HepG2 (cell line): ENCODE measurements around the gene SUCLG1. TPM values are rescaled to one million over a fixed set of nuclear protein-coding genes. Genes with fewer than 3 reads are reported as not detected.

Source experiments
- ATAC-seq: fragments of 200-7000 bp; cut with Tn5 transposase; 3 replicates; pipeline ENCODE4 v1.9.1; 2020; ENCODE audit warnings: mild to moderate bottlenecking, moderate library complexity
- BruUV-seq: library from RNA; stranded (reverse); fragments of 400-500 nt; replicated peaks from 2 replicates; lab custom pipeline; 2021; lab: Mats Ljungman, UMichigan
- CTCF ChIA-PET: fragments of 300-600 bp; formaldehyde crosslinking; extraction: SDS; loops from one replicate; lab custom pipeline; 2021; ENCODE audit warnings: low total read pairs, inconsistent platforms, low intra/inter-chr PET ratio; lab: Yijun Ruan, JAX
- POLR2A ChIA-PET: fragments of 350-600 bp; sonication (Branson Sonifier 250); formaldehyde crosslinking; loops from one replicate; lab custom pipeline; 2020; ENCODE audit warnings: antibody characterized with exemption, inconsistent platforms; lab: Yijun Ruan, JAX
- DNase-seq: peaks from one replicate; pipeline ENCODE4 v3.0.0-alpha.2; 2015; ENCODE audit warnings: low spot score
- FAIRE-seq: peaks from 3 replicates; lab custom pipeline; 2011; peaks lifted over from hg19 to GRCh38; lab: Jason Lieb, UNC
- H2AFZ ChIP-seq: one replicate; pipeline ENCODE4 v1.6.1; 2011; ENCODE audit warnings: low read length, inconsistent platforms
- H3K27ac ChIP-seq: fragments of 300-600 bp; 3 replicates; pipeline ENCODE4 v1.8.0; 2011; ENCODE audit warnings: mixed run types, mild to moderate bottlenecking, mixed read lengths, low read length, inconsistent platforms; ENCODE audit not compliant: insufficient read depth; ENCODE audit errors: extremely low read length
- H3K27me3 ChIP-seq, 2 experiments: fragments of 200-600 bp in 1 of 2; 2 replicates in 1 of 2; 3 replicates in 1 of 2; pipeline versions ENCODE4 v1.6.0 to v1.8.0; 2011; ENCODE audit warnings: low read length in 2 of 2, mild to moderate bottlenecking in 2 of 2, moderate library complexity in 2 of 2, inconsistent platforms in 1 of 2; ENCODE audit not compliant: insufficient read depth in 2 of 2, control insufficient read depth in 1 of 2
- H3K36me3 ChIP-seq, 2 experiments: fragments of 200-600 bp in 1 of 2; replicated peaks in 1 of 2; 2 replicates in 1 of 2; 3 replicates in 1 of 2; pipeline versions ENCODE4 v1.5.1 to v1.8.0; 2011; ENCODE audit warnings: low read length in 2 of 2, inconsistent platforms in 1 of 2; ENCODE audit not compliant: insufficient read depth in 2 of 2, control insufficient read depth in 1 of 2
- H3K4me1 ChIP-seq: 2 replicates; pipeline ENCODE4 v1.5.1; 2012; ENCODE audit warnings: low read length, inconsistent platforms; ENCODE audit not compliant: insufficient read depth
- H3K4me2 ChIP-seq: 2 replicates; pipeline ENCODE4 v1.6.0; 2011; ENCODE audit warnings: low read depth, low read length, inconsistent platforms
- H3K4me3 ChIP-seq, 3 experiments: fragments of 200-600 bp in 1 of 3; sonication (generic), shearing (Covaris generic) in 1 of 3; replicated peaks in 1 of 3; 2 replicates each; pipeline ENCODE4 v1.5.1; 2011 to 2016; ENCODE audit warnings: low read length in 3 of 3, inconsistent platforms in 2 of 3, low read depth in 2 of 3, mild to moderate bottlenecking in 2 of 3, control low read depth in 1 of 3, mixed read lengths in 1 of 3; ENCODE audit not compliant: insufficient read depth in 1 of 3
- H3K79me2 ChIP-seq: one replicate; pipeline ENCODE4 v1.6.1; 2011; ENCODE audit warnings: low read length, inconsistent platforms; ENCODE audit not compliant: insufficient read depth
- H3K9ac ChIP-seq: 2 replicates; pipeline ENCODE4 v1.6.0; 2011; ENCODE audit warnings: mild to moderate bottlenecking, low read depth, low read length, inconsistent platforms; ENCODE audit not compliant: insufficient read depth
- H3K9me3 ChIP-seq: 2 replicates; pipeline ENCODE4 v1.5.1; 2012; ENCODE audit warnings: mild to moderate bottlenecking, low read length
- H4K20me1 ChIP-seq: 2 replicates; pipeline ENCODE4 v1.6.0; 2011; ENCODE audit warnings: inconsistent platforms, mild to moderate bottlenecking, low read length, moderate library complexity; ENCODE audit not compliant: insufficient read depth
- ETV6 ChIP-seq: sonication (generic); formaldehyde crosslinking; conservative IDR thresholded peaks from 2 replicates; pipeline ENCODE4 v1.4.0; 2020; ENCODE audit warnings: missing genetic modification reagents
- NFIB ChIP-seq: sonication (generic); formaldehyde crosslinking; IDR thresholded peaks from 2 replicates; pipeline ENCODE4 v1.9.0; 2021; ENCODE audit warnings: missing genetic modification reagents, mild to moderate bottlenecking, borderline replicate concordance
- NFIC ChIP-seq: IDR thresholded peaks from 2 replicates; pipeline ENCODE4 v1.6.1; 2012; ENCODE audit warnings: mild to moderate bottlenecking, low read length, inconsistent platforms
- NR3C1 ChIP-seq: sonication (generic); formaldehyde crosslinking; IDR thresholded peaks from 2 replicates; pipeline ENCODE4 v1.4.0; 2020; ENCODE audit warnings: missing genetic modification reagents
- RFX3 ChIP-seq: IDR thresholded peaks from 2 replicates; pipeline ENCODE4 v1.6.1; 2016; ENCODE audit warnings: missing biosample characterization, missing genetic modification reagents
- SRSF9 ChIP-seq: fragments of 200-400 bp; formaldehyde crosslinking; IDR thresholded peaks from 2 replicates; pipeline ENCODE4 v1.6.1; 2018; ENCODE audit warnings: borderline replicate concordance, mild to moderate bottlenecking, low read depth, low read length; ENCODE audit not compliant: insufficient read depth, poor library complexity, severe bottlenecking
- ZNF512 ChIP-seq: sonication (generic); formaldehyde crosslinking; IDR thresholded peaks from 2 replicates; pipeline ENCODE4 v1.4.0; 2020; ENCODE audit warnings: mild to moderate bottlenecking, missing genetic modification reagents
- ZNF567 ChIP-seq: sonication (generic); formaldehyde crosslinking; IDR thresholded peaks from 2 replicates; pipeline ENCODE4 v1.8.1; 2023; ENCODE audit warnings: mild to moderate bottlenecking, missing genetic modification reagents, borderline replicate concordance
- ZNF775 ChIP-seq: sonication (generic); formaldehyde crosslinking; IDR thresholded peaks from 2 replicates; pipeline ENCODE4 v1.4.0; 2020; ENCODE audit warnings: missing genetic modification reagents, mild to moderate bottlenecking, moderate library complexity, borderline replicate concordance
- WGBS: methylation state at CpG from one replicate; pipeline ENCODE4 v1.1.6; 2017; ENCODE audit warnings: low lambda C conversion rate; 5-methylcytosine and 5-hydroxymethylcytosine counted together
- in situ Hi-C: cut with HindIII; loops from 2 replicates; pipeline ENCODE4 v1.10.0; 2017; ENCODE audit warnings: low pct_unique_long_range_greater_than_20kb; ENCODE audit not compliant: extremely low pct_ligation_motif_present
- intact Hi-C: fragments of 100-400 bp; cut with micrococcal nuclease; formaldehyde crosslinking; loops from one replicate; pipeline ENCODE4 v1.10.0; 2022; ENCODE audit not compliant: unreplicated experiment
- polyA plus RNA-seq, 8 experiments: library from polyadenylated mRNA; depleted of rRNA in 3 of 8; stranded (reverse) in 7 of 8; unstranded in 1 of 8; fragments of >200 nt; fragmentation: Illumina TruSeq in 4 of 8; extraction: Trizol in 4 of 8; gene quantifications; 2 replicates each; pipeline versions ENCODE4 v1.2.1 to v1.2.3, GENCODE V29; 2011 to 2016; ENCODE audit warnings: low read depth in 4 of 8, missing spikeins in 1 of 8, mixed read lengths in 1 of 8; ENCODE audit not compliant: insufficient read depth in 1 of 8
- total RNA-seq, 5 experiments: library from RNA; depleted of rRNA; stranded (reverse); fragments of >200 nt; fragmentation: Illumina TruSeq; extraction: Trizol; gene quantifications; 2 replicates each; pipeline ENCODE4 v1.2.3, GENCODE V29; 2016; ENCODE audit warnings: low read depth in 1 of 5
- TF ChIP-seq, protein P1 (sequence below): sonication (generic); formaldehyde crosslinking; IDR thresholded peaks from 2 replicates; pipeline ENCODE4 v1.5.1; 2020; ENCODE audit warnings: mild to moderate bottlenecking, missing genetic modification reagents, borderline replicate concordance
- TF ChIP-seq, protein P2 (sequence below), 2 experiments: fragments of 450-650 bp in 1 of 2; sonication (generic) in 1 of 2; formaldehyde crosslinking; IDR thresholded peaks; 2 replicates each; pipeline versions ENCODE4 v1.5.0 to v1.8.0; 2020 to 2022; ENCODE audit warnings: mild to moderate bottlenecking in 1 of 2, missing genetic modification reagents in 1 of 2

The SUCLG1 gene
- total and polyA plus RNA-seq, 2 of the 13 experiments (the other 11 are each of a cell fraction or from before 2014, with no cell fraction given): 58.7 to 121 TPM

DNA sequence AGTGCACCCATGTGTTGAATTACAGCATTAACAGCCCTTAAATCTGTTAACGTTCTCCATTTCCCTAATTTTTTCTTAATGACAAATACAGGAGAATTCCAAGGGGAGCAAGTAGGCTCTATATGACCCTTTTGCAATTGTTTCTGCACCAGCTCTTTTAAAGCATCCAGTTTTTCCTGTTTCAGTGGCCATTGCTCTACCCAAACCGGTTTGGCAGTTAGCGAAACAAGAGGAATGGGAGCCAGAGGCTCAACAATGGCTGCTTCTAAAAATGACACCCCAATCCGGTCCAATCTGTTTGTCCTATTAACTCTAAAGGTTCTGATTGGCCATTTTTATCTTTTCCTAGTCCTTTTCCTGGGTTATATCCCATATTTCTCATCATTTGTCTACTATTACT lies 15.1 kb upstream of the SUCLG1 start:
- CTCF ChIA-PET: no interaction called here
- no peak overlapping the region for H3K4me3 ChIP-seq
- H3K27ac ChIP-seq: no peak overlapping the region
- TF ChIP-seq RFX3 (no peak), ETV6 (CRISPR knock-in tag) (no peak), ZNF512 (CRISPR knock-in tag) (no peak), ZNF775 (CRISPR knock-in tag) (no peak), ZNF567 (CRISPR knock-in tag) (no peak), NFIC (no peak), NFIB (CRISPR knock-in tag) (no peak), NR3C1 (CRISPR knock-in tag) (no peak), SRSF9 (no peak)
- TF ChIP-seq, protein P1, sequence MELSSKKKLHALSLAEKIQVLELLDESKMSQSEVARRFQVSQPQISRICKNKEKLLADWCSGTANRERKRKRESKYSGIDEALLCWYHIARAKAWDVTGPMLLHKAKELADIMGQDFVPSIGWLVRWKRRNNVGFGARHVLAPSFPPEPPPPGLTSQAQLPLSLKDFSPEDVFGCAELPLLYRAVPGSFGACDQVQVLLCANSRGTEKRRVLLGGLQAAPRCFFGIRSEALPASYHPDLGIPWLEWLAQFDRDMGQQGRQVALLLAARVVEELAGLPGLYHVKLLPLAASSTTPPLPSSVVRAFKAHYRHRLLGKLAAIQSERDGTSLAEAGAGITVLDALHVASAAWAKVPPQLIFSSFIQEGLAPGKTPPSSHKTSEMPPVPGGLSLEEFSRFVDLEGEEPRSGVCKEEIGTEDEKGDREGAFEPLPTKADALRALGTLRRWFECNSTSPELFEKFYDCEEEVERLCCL (CRISPR knock-in tag): no peak
- TF ChIP-seq, protein P2, sequence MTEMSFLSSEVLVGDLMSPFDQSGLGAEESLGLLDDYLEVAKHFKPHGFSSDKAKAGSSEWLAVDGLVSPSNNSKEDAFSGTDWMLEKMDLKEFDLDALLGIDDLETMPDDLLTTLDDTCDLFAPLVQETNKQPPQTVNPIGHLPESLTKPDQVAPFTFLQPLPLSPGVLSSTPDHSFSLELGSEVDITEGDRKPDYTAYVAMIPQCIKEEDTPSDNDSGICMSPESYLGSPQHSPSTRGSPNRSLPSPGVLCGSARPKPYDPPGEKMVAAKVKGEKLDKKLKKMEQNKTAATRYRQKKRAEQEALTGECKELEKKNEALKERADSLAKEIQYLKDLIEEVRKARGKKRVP (CRISPR knock-in tag; IDR thresholded peaks at IDR 0.05): no peak
- TF ChIP-seq, all 625 proteins: peak for 0
- in situ Hi-C loops: no loop called here
- no peaks in the 10 kb centered on the region for H3K9me3 ChIP-seq
- intact Hi-C loops: no loop called here
- POLR2A ChIA-PET: no interaction called here
- no peaks in the 10 kb centered on the region for H4K20me1 ChIP-seq
- WGBS: 62% methylated on average over 4 of the region's 4 CpGs
- no peaks in the 10 kb centered on the region for H3K79me2 ChIP-seq
- H3K4me2 ChIP-seq: no peak overlapping the region
- no peak for DNase-seq
- no TSS peak for BruUV-seq
- H3K4me1 ChIP-seq: no peaks in the 10 kb centered on the region
- H3K36me3 ChIP-seq: no peaks in the 10 kb centered on the region
- FAIRE-seq: no peak
- H3K9ac ChIP-seq: no peak overlapping the region
- H3K27me3 ChIP-seq: no peaks in the 10 kb centered on the region
- H2AFZ ChIP-seq: no peak overlapping the region
- ATAC-seq: no peak
